Central memory CD4-positive, alpha-beta T cell (primary cell): ENCODE results near the gene FAM163B.
A peak's percentile ranks its signal among the peaks of the same experiment; 100 is the strongest.
"Not testable (repeated sequence)": the region's sequence is repeated elsewhere in the genome, so short reads cannot be mapped to it uniquely, and the experiment has no call there.

Source experiments
- DNase-seq: peaks from one replicate; pipeline ENCODE4 v3.0.0; 2022

FAM163B gene

DNA sequence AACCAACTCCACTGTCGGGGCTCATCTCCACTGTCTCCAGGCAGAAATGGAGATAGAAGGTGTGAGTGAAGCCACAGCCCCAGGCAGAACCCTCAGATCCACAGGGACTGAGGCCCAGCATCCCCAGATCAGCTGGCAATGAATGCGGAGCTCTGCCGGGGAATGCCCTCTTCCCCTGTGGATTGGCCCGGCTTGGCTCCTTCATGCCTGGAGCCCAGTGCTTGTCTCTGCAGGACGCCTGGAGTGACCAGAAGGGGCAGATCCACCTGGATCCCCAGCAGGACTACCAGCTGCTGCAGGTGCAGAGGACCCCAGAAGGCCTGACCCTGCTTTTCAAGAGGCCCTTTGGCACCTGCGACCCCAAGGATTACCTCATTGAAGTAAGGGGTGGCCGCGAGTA lies 30.4 kb upstream of the FAM163B start:
- no peak for DNase-seq

DNA sequence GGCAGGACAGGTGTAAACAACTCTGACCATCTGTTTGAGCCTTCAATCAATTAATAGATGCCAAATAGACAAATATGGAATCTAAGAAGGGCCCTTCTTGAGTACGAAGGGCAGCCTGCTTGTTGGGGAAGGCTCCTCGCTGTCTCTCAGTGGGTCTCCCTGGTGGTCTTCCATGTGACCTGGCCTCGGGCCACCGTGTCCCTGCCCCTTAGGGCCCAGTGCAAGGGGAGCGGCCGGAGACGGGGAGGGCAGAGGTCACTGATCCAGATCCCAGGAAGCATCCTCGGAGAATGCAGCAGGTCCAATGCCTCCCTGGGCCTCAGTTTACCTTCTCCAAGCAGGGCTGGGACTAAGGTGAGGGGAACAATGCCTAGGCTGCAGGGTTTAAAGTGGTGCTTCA lies 29.5 kb upstream of the FAM163B start:
- no peak for DNase-seq

DNA sequence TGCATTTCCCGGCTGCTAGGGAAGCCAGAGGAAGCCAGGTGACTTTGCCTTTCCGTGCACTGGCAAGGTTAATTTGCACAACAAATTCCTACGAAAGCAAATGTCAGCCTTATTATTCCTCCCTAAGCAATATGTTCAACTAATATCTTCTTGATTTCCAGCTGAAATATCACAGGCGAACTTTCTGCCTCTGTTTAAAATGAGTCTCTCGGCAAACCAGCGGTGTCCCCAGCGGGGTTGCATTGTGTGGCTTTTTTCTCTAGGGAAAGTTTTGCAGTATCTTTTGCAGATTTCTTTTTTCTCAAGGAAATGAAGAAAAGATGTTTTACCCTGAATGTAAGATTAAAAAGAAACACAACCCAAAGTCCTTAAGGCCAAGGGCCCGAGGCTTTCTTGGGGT lies 28.9 kb upstream of the FAM163B start:
- no peak for DNase-seq

DNA sequence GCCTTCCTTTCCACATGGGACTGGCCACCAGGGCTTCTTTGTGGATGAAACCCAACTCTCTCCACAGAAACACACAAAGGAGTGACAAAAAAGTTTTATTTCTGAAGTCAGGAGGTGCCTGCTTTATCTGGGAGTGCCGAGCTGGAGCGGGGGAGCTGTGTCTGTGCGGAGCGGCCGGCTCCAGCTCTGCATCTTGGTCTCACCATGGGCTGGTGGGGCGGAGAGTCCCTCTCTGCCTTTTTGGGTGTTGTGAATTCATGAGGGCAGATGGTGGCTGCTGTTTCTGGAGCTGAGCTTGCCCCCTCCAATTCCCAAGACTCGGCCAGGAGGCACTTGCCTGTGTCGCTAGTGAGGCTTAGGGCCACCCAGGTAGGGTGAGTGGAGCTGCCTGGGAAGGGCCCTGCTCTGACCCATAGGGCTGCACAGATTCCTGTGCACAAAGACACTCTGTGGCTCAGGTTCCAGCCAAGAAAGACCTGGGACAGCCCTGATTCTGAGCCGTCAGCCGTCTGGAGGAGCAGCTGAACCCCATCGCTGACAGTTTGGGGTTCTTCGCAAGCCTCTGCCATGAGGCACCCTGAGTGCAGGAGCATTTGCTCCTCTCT lies 28.4 kb upstream of the FAM163B start:
- no peak for DNase-seq

DNA sequence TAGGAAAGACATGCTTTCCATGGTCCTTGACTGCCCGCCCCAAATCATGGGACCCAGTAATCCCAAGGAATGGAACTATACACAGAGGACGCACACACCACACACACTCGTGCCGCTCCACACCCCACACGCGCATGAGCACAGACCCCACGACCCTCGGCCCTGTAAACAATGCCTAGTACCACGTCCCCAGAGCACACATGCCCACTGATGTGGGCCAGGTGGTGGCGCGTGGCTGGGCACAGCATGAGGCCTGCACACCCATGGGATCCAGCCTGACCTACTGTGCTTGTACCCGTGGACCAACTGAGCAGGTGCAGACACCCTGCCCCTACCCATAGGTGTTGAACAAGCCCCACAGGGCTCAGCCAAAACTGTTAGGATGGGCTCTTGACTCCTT lies 27.7 kb upstream of the FAM163B start:
- no peak for DNase-seq

DNA sequence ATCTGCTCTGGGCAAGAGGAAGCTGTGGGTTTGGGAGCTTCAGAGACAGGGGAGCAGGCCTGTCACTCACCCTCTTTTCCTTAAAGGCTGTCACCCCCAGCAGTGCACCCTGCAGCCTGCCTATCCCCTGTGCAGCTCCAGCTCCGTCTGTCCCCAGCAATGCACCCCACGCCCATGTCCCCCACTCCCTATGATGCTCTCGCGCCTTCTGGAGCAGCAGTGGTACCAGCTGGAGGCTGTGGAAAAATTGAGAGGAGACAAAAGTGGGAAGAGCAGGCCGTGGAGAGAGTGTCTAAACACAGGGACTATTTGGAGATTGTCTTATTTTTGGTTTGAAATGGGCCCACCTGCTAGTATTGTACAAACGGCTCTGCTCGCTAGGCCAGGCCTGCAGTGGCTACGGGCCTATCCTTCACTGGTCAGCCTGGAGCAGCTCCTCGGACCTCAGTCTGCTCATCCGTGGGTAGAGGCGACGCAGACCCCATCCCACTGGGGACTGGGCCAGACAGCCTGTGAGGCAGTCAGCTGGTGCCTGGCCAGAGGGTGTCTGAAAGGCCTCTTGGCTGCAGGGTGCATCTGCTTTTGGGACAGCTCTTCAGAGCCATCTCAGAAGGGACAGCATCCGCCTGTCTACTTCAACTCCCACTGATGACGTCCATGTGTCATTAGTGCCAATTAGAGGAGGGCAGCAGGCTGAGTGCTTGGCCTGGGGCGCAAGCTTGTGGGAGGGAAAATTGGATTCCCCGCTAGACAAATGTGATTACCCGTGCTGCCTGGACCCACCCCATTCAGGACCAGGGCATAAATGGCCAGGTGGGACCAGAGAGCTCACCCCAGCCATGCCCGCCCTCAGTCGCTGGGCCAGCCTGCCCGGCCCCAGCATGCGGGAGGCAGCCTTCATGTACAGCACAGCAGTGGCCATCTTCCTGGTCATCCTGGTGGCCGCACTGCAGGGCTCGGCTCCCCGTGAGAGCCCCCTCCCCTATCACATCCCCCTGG lies 26.6 kb upstream of the FAM163B start, which contains the start of gene DBH:
Gene DBH (plus strand): TSS at position 831 of the 999 bp plus-strand sequence. CDS start 9 bp downstream, at position 840.
- no peak for DNase-seq

DNA sequence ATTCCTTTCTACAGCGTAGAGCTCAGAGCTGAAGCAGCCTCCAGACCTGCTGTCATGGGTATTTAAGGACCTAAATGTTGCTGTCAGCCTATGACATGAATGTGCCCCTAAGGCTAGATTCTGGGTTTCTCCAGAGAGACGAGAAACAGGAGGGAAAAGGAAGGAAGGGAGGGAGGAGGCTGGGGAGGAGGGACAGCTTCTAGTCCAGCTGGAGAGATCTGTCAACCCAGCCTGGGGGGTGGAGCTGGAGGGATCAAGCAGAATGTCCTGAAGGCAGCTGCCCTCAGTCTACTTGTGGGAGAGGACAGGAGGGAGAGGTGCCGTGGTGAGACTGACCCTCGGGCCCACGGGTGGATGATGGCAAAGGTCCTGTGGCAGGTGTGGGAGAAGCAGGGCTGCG lies 25.9 kb upstream of the FAM163B start:
- DNase-seq: no peak

DNA sequence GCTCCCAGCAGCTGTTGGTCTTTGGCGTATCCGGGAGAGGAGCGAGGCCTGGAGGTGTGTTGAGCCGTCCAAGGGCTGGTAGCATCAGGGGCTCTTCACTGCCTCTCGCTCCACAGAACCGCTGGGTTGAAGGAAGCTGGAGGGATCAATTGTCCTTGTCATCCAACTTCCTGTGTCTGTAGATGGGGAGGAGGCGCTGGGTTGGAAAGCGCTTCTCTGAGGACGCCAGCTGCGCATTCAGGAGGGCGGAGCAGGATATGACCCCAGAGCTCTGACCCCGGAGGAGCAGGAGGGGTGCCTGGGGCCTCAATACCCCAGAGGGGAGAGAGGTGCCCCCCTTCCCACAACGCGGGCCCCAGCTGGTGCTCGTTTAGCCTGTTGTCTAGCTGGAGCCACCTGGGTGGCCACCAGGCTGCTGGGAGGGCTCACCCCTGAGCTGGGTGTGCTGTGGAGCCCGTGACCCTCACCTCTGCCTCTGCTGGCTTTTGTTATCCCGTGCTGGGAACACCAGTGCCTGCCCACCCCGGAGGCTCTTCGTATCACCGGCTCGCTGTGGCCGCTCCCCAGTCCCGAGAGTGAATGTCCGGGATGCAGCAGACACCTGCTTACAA lies 25.0 kb upstream of the FAM163B start:
- no peak for DNase-seq

DNA sequence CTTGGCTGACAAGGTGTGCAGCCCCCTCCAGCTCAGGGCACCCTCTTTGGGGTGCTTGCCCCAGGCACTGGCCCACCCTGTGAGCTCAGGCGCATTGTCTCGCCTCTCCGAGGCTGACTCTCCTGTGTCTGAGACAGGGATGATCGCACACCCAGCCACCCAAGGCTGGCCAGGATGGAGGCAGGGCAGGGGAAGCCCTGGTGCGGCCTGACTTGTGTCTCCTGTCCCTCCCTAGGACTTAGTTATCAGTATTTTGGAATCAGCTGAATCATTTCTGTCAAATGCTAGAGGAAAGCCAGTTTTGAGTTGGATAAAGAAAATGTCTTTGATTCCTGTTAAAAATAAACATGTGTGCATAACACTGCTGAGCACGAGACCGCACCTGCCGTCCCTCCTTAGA lies 24.5 kb upstream of the FAM163B start:
- no peak for DNase-seq

DNA sequence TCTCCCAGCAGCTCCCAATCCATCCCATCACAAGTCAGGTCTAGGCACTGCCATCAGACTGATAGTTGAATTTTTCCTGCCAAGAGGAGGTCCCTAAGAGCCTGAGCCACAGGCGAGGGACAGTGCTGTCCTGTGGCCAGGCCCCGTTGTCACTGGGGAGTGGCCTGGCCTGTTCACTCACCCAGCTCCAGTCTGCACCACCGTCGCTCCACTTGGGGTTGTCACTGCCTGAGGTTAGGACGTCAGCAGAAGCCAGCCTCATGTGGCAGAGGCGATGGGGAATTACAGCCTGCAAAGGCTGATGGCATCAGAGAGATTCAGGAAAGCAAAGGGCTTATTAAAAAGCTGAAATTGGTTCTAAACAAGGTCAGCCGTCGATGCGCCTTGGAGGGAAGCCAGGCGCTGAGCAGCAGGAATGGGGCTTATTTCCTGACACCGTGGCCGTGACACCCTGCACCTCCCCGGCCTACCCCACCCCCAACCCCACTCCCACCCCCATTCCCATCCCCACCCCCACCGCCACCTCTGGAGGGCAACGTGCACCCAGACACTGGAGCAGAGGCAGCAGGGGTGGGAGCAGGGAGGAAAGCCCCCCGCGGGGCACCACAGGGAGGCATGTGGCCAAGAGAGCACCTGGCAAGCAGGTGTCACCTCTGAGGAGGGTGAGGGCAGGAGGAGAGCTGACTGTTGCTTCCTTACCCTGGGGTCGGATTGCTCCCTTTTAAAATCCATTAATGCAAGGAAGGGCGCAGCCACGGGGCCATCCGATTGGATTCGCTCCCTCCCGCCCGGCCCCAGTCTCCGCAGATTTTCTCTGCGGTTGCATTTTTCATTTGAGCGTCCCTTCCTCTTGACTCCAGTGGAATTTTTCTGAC lies 23.9 kb upstream of the FAM163B start:
- DNase-seq: no peak

DNA sequence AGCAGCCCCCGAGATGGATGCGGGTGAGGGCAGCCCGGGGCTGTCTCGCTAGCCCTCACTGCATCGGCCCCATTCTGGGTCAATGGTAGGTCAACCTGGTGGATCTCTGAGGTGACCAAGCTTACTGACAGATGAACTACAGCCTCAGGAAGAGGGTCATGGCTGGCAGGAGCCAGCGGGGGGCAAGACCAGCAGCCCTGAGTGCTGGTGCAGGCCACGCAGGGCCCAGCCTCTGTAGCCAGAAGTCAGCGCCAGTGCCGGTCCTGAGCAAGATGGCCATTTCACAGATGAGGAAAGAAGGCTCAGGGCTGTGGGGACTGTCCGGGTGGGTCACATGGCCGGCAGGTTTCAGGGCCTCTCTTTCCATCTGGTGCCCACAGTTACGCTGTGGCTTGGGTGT lies 21.9 kb upstream of the FAM163B start:
- no peak for DNase-seq

DNA sequence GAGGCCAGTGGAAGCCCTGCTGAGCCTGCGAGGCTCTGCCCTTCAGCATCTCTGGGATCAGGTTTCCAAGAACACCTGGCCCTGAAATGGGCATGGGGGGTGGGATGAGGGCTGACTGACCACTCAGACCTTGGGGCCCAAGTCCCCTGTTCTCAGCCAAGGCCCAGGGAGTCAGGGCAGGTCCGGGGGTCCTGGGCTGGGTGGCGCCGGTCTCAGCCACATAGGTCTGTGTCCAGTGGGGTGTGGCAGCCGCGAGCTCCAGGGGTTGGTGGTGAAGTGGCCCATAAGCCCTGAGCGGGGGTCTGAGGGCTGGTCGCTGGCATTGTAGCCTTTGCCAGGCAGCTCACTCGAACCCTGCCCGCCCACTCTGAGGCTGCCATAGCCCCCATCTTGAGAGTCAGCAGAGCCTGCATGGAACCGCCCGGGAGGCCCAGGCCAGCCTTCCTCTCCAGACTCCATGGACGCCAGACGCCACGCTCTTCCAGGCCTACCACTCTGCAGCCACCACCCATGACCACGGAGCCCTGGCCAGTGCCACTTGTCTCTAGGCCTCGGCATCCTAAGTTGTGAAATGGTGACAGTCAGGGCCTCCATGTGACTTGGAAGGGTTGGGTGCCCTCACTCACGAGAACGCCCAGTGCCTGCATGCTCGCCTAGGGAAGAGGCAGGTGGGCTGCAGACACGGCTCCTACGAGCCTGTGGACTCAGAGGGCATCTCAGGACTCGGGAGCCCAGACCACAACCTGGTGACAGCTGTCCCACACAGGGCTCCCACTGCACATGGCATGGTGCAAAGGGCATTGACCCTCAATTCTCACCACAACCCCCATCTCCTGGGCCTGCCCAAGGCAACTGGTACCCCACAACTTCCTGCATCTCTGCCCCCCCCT lies 20.3 kb upstream of the FAM163B start:
- DNase-seq: no peak

DNA sequence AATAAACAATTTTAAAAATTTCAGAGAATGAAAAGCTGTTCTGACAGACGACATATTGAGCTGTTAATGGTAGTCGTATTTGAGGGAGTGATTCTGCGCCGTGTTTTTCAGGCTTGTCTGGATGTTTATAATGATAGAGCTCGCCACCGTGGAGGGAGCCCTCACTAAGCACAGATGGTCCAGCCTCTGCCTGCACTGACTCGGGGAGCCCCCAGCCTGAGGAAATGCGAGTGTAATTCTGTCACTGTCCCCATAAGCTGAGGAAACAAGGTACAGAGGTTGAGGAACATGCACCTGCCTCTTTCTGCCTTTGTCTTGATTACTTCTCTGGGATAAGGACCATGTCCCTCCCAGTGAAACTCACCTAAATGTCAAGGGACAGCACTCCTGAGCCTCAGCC lies 19.6 kb upstream of the FAM163B start:
- DNase-seq: no peak

DNA sequence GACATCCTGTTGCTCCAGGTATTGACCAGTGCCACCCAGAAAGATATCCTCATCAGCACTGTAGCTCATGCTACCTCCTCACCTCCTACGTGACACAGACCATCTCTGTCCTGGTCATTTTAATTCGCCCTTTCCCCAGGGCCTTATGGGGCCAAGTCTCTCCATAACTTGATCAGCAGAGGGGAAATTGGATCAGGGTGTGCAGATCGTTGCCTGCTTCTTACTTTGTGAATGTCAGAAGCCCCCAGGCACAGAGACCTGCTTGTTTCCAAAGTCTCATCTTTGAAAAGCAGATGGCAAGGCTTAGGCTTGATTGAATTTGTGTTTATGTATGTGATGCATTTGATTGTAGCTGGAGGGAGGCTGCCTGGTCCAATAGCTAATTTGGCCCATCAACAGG lies 18.2 kb upstream of the FAM163B start:
- DNase-seq: no peak

DNA sequence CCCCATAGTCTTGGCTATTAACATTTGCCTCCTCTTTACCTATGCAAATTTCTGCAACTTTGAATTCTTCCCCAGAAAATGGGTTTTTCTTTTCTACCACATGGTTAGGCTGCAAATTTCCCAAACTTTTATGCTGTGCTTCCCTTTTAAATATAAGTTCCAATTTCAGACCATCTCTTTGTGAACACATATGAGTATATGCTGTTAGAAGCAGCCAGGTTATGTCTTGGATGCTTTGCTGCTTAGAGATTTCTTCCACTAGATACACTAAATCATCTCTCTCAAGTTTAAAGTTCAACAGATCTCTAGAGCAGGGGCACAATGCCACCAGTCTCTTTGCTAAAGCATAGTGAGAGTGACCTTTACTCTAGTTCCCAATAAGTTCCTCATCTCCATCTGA lies 16.8 kb upstream of the FAM163B start:
- DNase-seq: not testable (repeated sequence)

DNA sequence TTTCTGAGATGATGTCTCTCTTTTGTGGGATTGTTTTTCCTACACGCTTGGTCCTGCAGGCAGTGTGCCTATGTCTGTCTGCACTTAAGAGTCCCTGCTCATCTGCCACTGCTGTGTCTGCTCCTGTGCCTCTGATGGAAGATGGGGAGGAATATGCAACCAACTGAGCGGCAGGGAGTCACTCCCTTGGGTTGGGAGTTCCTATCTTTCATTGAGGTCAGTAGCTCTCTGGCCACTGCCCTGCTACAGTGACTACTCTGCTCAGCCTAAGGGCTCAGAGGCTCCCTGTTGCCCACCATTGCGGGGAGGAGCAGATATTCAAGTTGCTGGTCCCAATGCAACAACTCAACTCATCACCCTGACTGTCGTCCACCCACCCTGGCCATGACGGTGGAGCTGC lies 13.4 kb upstream of the FAM163B start:
- no peak for DNase-seq

DNA sequence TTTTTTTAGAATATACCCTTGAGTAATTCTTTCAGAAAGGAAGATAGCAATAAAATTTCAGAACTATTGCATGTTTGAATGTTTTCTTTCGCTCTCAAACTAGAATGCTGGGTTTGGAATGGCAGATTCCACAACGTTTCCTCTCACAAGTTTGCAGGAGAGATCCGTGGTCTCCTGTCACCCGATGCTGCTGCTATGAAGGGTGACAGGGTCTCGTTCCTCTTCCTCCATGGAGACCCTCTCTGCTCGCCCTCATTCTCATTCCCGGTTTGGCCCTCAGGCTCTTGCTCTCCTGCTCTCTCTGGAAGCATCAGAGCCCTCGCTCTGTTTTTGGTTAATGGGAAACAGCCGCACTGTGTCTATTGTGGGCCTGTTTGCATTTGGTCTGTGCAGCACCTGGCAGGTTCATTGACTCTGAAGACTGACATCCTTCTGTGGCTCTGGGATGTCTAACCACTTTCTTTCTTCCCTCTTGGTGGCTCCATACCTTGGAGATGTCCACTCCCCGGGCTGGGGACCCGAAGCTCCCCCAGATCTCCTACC lies 12.6 kb upstream of the FAM163B start:
- DNase-seq: no peak

DNA sequence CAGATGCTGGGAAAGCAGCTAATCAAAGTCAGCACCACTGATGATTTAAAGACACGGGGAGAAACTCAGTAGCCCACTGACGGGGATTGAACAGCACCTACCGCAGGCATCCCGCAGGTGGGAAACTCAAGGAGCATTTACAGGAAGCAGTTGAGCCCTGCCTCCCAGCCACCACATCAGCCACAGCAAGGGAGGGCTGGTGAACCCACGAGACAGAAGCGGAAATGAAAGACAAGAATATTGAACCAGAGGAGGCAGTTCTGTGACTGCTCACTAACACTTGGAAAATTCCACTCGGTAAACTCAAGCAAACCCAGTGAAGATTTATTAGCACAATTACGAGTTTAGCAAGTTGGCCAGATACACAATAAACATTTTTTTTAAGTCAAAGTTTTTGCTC lies 10.6 kb upstream of the FAM163B start:
- DNase-seq: peak; percentile 60

DNA sequence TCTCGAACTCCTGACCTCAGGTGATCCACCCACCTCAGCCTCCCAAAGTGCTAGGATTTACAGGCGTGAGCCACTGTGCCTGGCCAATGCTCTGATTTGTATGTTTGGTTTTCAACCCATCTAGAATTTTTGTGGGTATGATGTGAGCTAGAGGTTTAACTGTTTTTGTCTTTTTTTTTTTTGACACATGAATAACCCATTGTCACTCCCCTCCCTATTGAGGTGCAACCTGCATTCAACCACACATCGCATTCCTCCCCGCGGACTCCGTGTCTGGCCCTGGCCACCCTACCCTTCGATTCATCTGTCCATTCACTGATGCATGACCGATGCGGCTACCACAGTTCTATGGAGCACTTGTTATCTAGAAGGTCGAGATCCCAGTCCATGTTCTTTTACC lies 9.5 kb upstream of the FAM163B start:
- no peak for DNase-seq

DNA sequence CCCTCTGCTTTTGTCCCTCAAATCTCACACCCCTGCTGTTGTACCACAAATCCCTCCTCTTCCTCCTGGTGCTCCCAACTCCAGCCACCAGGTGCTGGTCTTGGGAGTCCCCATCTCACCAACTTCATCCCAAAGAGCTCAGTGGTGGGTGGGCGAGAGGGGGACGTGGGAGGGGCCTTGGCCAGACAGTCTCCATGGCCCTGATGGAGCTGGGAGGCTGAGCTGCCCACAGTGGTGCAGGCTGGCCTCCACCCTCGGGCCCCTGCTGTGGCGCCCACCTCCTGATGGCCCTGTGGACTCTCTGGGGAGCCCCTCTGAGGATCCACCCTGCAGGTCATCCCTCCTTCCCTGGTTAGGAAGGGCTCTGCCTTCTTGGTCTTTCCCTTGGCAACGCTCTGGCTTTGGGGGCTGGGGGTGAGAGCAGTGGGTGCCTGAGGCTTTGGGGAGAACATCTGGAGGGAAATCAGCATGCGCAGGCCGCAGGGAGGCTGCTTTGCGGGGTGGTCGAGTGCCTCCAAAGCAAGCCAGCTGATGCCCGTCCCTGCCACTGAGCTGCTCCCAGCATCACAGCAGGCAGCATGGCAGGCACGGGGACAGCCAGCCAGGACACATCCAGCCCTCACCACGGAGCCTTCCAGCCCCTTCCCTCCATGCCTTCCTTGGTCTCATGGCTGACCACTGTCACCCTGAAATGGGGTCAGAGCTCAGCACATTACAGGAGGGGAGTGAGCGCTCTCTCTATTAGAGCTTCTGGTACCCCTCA lies 7.6 kb upstream of the FAM163B start:
- no peak for DNase-seq
